GM18511 (cell line): ENCODE data around the gene TIGD4.

Source experiments
- ATAC-seq: cut with Tn5 transposase; IDR thresholded peaks from one replicate; pipeline ENCODE4 v1.9.1; 2021; ENCODE audit warnings: mild to moderate bottlenecking, moderate library complexity; ENCODE audit not compliant: unreplicated experiment

Gene TIGD4

GRCh38 chr4:152727784-152728183 lies 51.7 kb downstream of the TIGD4 start:
- ATAC-seq, result no peak

GRCh38 chr4:152724494-152724893 lies 55.0 kb downstream of the TIGD4 start:
- ATAC-seq, result no peak

GRCh38 chr4:152723236-152723635 lies 56.3 kb downstream of the TIGD4 start:
- ATAC-seq, result no peak

- ATAC-seq, result no peak
These were observed 59.6 kb downstream of the TIGD4 start for GRCh38 chr4:152719801-152720556.
